Ovary (tissue), 9 donors: ENCODE data around the gene STOML1. TPM values are rescaled to one million over a fixed set of nuclear protein-coding genes. Genes with fewer than 3 reads are reported as not detected.

Experiments used
- DNase-seq, 5 donors: peaks; one replicate each; pipeline ENCODE4 v3.0.0-alpha.2; 2019 to 2020
- H3K27ac ChIP-seq, 2 donors: fragments of 200-600 bp; one replicate each; pipeline versions ENCODE4 v1.5.1 to v1.8.0; 2019 to 2022
- H3K27me3 ChIP-seq: fragments of 200-600 bp; one replicate; pipeline ENCODE4 v1.8.0; 2022
- H3K36me3 ChIP-seq: fragments of 200-600 bp; sonication (generic); one replicate; pipeline ENCODE4 v1.5.1; 2019
- H3K4me1 ChIP-seq: one replicate; pipeline ENCODE4 v1.8.1; 2013; ENCODE audit warnings: mild to moderate bottlenecking, moderate library complexity; ENCODE audit not compliant: insufficient read depth
- H3K4me3 ChIP-seq: fragments of 200-600 bp; sonication (generic); one replicate; pipeline ENCODE4 v1.5.1; 2017
- H3K9me3 ChIP-seq, 2 donors: fragments of 200-600 bp in 1 of 2; sonication (generic) in 1 of 2; one replicate each; pipeline versions ENCODE4 v1.5.1 to v1.8.1; 2013 to 2019; ENCODE audit warnings: mild to moderate bottlenecking in 1 of 2, moderate library complexity in 1 of 2
- CTCF ChIP-seq, 3 donors: fragments of 450-650 bp in 2 of 3; fragments of 200-600 bp in 1 of 3; IDR thresholded peaks; one replicate each; pipeline versions ENCODE4 v1.5.1 to v1.8.0; 2016 to 2022; ENCODE audit warnings: antibody characterized with exemption in 3 of 3, mild to moderate bottlenecking in 1 of 3
- EP300 ChIP-seq: sonication (generic); formaldehyde crosslinking; IDR thresholded peaks from one replicate; pipeline ENCODE4 v1.6.1; 2017; ENCODE audit warnings: antibody characterized with exemption
- POLR2A ChIP-seq: fragments of 450-650 bp; IDR thresholded peaks from one replicate; pipeline ENCODE4 v1.6.1; 2017; ENCODE audit warnings: antibody characterized with exemption, mild to moderate bottlenecking, moderate library complexity
- WGBS, 3 donors: extraction: QIAGEN DNeasy Blood & Tissue Kit in 1 of 3; methylation state at CpG; one replicate each; pipeline versions ENCODE4 v1.1.5 to v1.1.7; 2013 to 2017; 5-methylcytosine and 5-hydroxymethylcytosine counted together
- intact Hi-C, 4 donors: fragments of 100-400 bp; cut with DNase I; formaldehyde crosslinking; loops; one replicate each; pipeline versions ENCODE4 v1.11.0 to v1.15.1; 2022 to 2023
- polyA plus RNA-seq, 2 donors: library from polyadenylated mRNA; stranded (reverse); fragments of 200-250 nt in 1 of 2; fragments of 350-450 nt in 1 of 2; fragmentation: Illumina TruSeq in 1 of 2; extraction: RNeasy Lipid Tissue Mini Kit (QIAGEN cat#74804) in 1 of 2; gene quantifications; one replicate each; pipeline ENCODE4 v1.2.3, GENCODE V29; 2013 to 2014
- total RNA-seq, 7 donors: library from RNA; depleted of rRNA in 2 of 7; stranded (reverse); fragments of >200 nt in 2 of 7; fragmentation: NEBNext Ultra II Directional in 3 of 7; extraction: Animal tissue kit (Norgen Biotek cat#: 25700) in 3 of 7; gene quantifications; one replicate each; pipeline versions ENCODE4 v1.1.0 to v1.2.4, GENCODE V29; 2016 to 2023
- donor health status: DM: no; HTN: no; CAD: no; lungs with moderate emphysema.
- donor health status: DM: no; HTN: no; CAD: no.
- donor health status: Bipolar disorder and iron deficiency.
- donor health status: DM: yes; HTN: yes; CAD: no.
- donor health status: DM: no; HTN: no; CAD: no.
- donor health status: DM: yes; HTN: yes; CAD: no.

The STOML1 gene
- total and polyA plus RNA-seq, 9 donors = 2.1 to 22.9 (median 12.1) TPM

DNA sequence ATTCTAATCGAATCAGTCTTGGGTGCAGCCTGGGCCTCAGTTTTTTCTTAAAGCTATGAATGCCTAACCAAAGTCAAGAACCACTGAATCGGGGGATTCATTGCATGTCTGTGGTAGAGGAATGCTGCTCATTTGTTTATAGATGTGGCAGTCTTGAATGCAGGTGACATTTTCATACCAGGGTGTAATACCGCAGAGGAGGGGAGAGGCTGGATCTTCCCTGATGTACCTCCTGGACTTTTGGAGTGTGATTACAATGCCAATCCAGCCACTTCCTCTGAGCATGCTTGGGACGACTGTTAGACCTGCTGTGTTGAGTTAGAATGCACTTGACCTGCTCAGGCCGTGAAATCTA lies 47.5 kb upstream of the STOML1 start:
- intact Hi-C loops = loop anchor here (5.0 to 10.0 kb wide), 2 partner anchors 65 to 67 kb away; no protein-coding TSS in a partner anchor
- no peak overlapping the region for H3K4me3 ChIP-seq
- no peaks in the 10 kb centered on the region for H3K36me3 ChIP-seq
- H3K27me3 ChIP-seq = no peaks in the 10 kb centered on the region
- WGBS, 3 donors = 48 to 68% (median 62%) methylated on average over 5 of the region's 5 CpGs
- no peak overlapping the region for H3K27ac ChIP-seq
- TF ChIP-seq EP300 = no peak
- no peak for TF ChIP-seq CTCF (IDR thresholded peaks at IDR 0.05)
- no peak for TF ChIP-seq POLR2A
- no peak for DNase-seq
- no peaks in the 10 kb centered on the region for H3K9me3 ChIP-seq
- peaks cover 8% of the 10 kb centered on the region for H3K4me1 ChIP-seq

GRCh38 chr15:74038707-74039655 lies 46.9 kb upstream of the STOML1 start:
- Histone ChIP-seq H3K4me1 (peaks cover 2% of the 10 kb centered on the region), H3K9me3 (no peaks in the 10 kb centered on the region), H3K27me3 (no peaks in the 10 kb centered on the region), H3K36me3 (no peaks in the 10 kb centered on the region), H3K4me3 (no peak overlapping the region), H3K27ac (no peak overlapping the region)
- TF ChIP-seq POLR2A (no peak), CTCF (IDR thresholded peaks at IDR 0.05) (no peak), EP300 (no peak)
- intact Hi-C loops = loop anchor here in 3 of 4 donors (5.0 to 10.0 kb wide), 2 partner anchors 64 to 67 kb away; no protein-coding TSS in a partner anchor
- WGBS, 3 donors = 40 to 49% (median 42%) methylated on average over 9 of the region's 9 CpGs
- DNase-seq = no peak

DNA sequence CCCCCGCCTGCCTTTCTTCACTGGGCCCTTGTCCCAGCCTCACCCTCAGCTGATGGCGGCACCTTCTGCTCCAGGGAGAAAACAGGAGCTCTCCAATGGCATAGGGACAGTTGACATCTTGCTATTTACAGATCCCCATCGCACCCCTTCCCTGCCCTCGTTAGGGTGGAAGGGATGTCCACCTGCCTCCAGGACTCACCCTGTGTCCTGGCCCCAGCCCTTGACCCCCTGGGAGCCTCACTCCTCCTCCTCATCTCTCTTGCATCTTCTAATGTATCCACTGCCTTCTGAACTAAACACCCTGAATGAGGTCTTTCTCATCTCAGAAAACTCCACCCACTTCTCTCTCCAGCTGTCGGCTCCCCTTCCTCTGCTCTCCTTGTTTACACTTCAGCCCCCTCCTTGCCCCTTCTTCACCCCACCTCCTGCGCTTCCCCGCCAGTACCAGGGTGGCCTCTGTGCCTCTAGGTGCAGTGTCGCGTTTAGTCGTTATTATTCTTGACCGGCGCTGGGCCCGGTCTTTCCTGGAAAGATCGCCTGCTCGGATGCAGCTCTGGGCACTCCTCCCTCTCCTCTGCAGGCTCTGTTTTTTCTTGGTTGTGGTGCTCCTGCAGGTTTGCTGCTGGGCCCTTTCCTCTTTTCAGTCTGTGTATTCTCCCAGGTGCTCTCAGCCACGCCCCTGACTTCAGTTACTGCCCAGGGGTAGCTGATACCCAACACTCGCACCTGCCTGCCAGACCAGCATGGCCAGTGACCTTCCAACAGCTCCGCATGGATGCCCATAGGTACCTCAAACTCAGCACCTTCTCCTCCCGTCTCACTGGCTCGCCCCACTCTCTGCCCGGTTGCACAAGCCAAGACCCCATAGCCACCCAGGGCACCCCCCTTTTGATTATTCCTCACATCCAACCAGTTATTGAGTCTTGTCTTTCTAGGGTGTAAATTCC lies 45.3 kb upstream of the STOML1 start:
- H3K36me3 ChIP-seq = no peaks in the 10 kb centered on the region
- no peak overlapping the region for H3K27ac ChIP-seq
- no peaks in the 10 kb centered on the region for H3K4me1 ChIP-seq
- TF ChIP-seq POLR2A (no peak), CTCF (IDR thresholded peaks at IDR 0.05) (no peak), EP300 (no peak)
- intact Hi-C loops = loop anchor here in 3 of 4 donors (5.0 to 10.0 kb wide), 2 partner anchors 63 to 65 kb away; no protein-coding TSS in a partner anchor
- no peaks in the 10 kb centered on the region for H3K27me3 ChIP-seq
- no peak overlapping the region for H3K4me3 ChIP-seq
- WGBS, 3 donors = 72 to 75% (median 75%) methylated on average over 21 of the region's 21 CpGs
- H3K9me3 ChIP-seq = no peaks in the 10 kb centered on the region
- DNase-seq = no peak
